Measurements from ENCODE around the gene PSENEN. TPM values are rescaled to one million over a fixed set of nuclear protein-coding genes. Genes with fewer than 3 reads are reported as not detected.
"Not testable (repeated sequence)": the region's sequence is repeated elsewhere in the genome, so short reads cannot be mapped to it uniquely, and the experiment has no call there.

PSENEN gene
- total RNA-seq, 1 experiment from 2014 or later, result 108 TPM

- DNase-seq (ENCODE audit: low read depth), result no peak
These were observed 6.6 kb downstream of the PSENEN start for GRCh38 chr19:35751839-35752745.

DNA sequence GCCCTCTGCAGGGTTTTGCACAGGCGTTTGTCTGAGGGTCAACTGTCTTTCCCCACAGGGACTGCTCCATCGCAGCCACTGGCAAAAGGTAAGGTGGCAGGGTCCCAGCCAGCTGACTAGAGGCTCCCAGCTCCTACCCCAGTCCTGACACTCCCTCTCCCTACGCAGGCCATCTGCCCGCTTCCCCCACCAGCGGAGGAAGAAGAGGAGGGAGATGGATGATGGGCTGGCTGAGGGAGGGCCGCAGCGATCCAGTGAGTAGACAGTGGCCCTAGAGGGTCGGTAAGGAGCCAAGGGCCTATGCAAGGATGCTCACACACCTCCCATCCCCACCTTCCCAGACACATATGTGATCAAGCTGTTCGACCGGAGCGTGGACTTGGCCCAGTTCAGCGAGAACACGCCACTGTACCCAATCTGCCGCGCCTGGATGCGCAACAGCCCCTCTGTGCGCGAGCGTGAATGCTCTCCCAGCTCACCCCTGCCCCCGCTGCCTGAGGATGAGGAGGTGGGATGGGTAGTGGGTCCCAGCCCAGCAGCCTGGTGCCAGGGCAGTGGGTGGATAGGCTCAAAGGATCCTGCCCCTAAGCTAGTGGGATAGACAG is 7.4 kb downstream of the PSENEN start:
- no peak for DNase-seq (ENCODE audit: low read depth)

DNA sequence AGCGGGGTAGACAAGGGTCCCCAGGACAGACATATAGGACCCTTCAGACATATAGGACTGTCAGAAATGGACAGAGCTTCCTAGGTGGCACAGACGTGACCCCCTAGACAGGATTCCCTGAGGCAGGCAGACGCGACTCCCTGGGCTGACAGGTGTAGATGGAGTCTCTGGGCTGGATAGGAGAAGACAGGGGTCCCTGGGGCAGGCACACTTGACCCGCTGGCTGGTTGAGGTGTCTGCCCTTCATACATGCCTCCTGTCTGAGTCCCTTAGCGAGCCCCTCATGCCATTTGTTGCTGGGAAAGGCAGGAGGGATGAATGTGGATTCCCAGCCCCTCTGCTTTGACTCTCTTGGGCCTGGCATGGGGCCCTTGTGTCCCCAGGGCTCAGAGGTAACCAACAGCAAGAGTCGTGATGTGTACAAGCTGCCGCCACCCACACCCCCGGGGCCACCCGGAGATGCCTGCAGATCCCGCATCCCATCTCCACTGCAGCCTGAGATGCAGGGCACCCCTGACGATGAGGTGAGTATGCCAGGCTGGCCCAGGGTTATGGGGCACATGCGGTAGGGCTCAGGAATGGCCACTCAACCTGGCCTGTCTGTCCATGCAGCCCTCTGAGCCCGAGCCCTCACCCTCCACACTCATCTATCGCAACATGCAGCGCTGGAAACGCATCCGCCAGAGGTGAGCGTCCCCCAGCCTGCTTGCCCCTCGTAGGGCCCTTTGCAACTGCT is 8.4 kb downstream of the PSENEN start:
- DNase-seq (ENCODE audit: low read depth), result no peak

GRCh38 chr19:35754370-35755130 is 9.1 kb downstream of the PSENEN start:
- DNase-seq (ENCODE audit: low read depth), result no peak

- DNase-seq (ENCODE audit: low read depth), result no peak
These were observed 9.7 kb downstream of the PSENEN start for GRCh38 chr19:35755131-35755549.

DNA sequence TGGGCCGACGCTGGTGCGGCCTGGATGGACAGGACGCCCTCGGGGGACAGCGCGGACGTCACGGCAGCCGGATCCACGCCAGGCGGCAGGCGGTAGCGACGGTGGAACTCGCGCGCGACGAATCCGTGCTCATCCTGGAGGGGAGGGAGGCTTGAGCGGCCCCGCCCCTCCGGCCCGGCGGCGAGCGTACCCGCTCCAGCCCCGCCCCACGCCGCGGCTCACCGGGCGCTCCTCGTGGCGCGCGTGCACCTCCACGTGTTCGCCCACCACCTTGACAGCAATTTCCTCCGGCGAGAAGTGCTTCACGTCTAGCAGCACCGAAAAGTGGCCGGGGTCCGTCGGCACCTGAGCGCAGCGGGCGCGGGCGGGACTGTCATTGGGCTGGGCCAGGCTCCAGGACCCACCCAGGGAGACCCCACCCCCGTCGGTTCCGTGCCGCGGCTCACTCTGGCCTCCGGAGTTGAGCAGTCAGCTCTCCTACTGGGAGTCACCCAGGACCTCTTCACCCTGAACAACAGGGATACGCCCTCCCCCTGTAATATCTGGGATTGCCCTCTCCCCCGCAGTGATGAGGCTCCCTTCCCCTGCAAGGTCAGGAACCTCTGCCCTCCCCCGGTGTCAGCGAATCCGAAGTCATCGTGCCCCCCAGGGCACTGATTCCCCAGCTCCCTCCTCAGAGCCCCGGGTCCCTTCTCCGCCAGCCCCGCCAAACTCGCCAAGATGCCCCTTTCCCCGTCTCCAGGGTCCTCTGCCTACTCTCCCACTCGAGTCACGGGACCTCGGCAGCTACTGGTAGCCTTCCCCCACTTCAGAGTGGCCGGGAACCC is 10.3 kb downstream of the PSENEN start:
- DNase-seq (ENCODE audit: low read depth), result no peak

DNA sequence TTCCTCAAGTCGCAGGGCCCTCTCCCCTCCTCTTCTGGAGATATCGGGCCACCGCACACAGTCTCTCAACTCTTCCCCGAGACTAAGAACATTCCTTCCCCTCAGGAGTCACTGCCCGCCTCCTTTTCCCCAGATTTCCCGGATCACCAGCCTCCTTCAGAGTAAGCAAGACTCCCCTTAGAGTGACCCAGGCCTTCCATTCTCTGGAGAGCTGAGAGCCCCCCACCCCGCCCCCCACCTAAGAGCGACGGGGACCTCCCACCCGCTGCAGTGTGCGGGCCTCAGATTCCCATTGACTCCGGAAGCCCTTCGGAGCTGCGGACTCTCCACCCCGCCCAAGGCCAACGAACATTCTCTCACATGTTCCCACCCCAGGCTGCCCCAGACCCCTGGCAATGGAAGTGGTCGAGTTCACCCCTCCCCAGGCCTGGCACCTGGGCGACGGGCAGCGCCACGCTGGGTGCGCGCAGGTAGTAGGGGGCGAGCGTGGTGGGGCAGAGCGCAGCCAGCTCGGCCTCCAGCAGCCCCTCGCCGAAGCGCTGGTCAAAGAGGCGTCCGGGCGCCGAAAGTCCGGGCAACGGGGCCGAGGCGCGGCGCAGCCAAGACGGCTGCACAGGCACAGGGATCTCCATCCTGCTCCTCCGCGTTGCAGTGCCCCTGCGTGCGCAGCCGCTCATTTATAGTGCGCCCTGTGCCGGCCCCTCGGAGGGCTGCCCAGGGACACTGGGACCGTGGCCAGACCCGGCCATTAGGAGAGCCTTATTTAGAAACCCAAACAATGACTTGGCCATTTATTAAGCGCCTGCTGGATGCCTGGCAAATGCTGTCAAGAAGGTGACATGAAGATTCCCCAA is 11.2 kb downstream of the PSENEN start, which contains the start of gene HSPB6:
TSS of gene HSPB6 (minus strand) at position 653 of the 854 bp plus-strand sequence. CDS start at position 632, 21 bp downstream.
- peak; percentile 30 for DNase-seq (ENCODE audit: low read depth)

- peak; percentile 83 for DNase-seq (ENCODE audit: low read depth)
These were observed 11.8 kb downstream of the PSENEN start for GRCh38 chr19:35757231-35757748.

DNA sequence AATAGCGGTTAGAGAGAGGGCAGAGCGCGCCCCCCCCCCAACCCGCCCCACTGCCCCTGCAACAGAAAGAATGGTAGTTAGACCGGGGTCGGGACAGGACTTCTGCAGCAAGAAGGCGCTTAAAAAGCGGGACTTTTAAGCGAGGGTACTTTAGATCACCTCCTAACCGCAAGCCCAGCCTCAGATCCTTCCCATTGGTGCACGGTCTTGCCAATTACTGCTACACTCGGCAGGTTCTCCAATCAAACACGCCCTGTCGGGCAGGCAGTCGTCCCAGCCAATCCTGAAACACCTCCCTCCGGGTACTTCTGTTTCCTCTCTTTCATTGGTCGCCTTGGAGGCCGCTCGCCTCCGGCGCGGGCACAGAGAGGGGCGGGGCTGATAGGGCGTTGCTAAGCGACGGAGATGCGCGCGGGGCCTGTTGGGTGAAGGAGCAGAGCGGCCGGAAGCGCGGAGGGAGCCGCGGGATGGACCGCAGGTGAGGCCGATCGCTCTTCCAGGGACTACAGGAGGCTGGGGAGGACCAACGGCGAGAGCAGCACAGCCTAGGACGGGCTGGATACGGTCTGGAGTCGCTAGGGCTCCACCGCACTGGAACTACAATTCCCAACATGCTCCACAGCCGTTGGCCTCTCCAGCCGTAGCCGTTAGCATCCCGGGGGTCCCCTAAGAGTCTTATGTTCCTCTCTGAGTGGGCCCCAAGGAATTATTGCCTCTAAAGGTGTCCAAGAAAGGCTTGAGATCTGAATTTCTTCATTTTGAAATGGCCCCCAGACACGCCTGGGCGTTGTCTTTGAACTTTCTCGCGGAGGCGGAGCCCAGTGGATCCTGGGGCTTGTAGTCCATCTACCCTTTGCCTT is 12.5 kb downstream of the PSENEN start, which contains the start of gene PROSER3:
TSS of gene PROSER3 (plus strand) at position 428 of the 860 bp plus-strand sequence. CDS start at position 468, 40 bp downstream.
- peak; percentile 99 for DNase-seq (ENCODE audit: low read depth)

- DNase-seq (ENCODE audit: low read depth), result no peak
These were observed 14.2 kb downstream of the PSENEN start for GRCh38 chr19:35759697-35760096.

- peak; percentile 79 for DNase-seq (ENCODE audit: low read depth)
These were observed 15.4 kb downstream of the PSENEN start for GRCh38 chr19:35760711-35761349.

GRCh38 chr19:35764432-35765315 is 19.2 kb downstream of the PSENEN start:
- no peak for DNase-seq (ENCODE audit: low read depth)

GRCh38 chr19:35766571-35767104 is 21.2 kb downstream of the PSENEN start:
- no peak for DNase-seq (ENCODE audit: low read depth)

DNA sequence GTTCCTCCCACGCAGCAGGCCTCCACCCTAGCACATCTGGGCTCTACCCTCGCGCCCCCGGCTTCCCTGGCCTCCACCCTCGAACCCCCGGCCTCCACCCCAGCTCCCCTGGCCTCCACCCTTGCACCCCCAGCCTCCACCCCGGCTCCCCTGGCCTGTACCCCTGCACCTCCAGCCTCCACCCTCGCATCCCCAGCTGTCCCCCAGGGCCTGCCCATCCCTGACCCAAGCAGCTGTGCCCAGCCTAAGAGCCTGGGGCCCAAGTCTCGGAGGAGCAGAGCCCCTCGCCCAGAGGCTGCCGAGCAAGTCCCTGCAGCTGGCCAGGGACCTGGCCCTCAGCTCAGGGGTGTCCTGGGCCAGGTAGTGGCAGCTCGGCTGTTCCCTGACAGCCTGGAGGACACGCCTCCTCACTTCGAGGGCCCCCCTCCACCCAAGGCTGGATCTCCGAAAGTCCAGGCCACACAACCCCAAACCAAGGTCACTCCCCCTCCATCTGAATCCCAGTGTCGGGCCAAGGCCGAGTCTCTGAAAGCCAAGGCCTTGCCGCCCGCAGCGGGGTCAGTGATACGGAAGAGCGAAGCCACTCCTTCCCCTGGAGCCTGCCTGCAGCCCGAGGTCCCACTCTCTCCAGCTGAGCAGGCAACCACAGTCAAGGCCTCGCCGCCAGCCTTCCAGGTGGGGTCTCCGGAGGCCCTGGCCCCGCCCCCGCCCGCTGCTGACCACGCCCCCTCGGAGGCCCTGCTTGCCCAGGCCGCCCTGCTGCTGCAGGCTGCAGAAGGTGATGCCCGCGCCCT is 22.0 kb downstream of the PSENEN start:
- DNase-seq (ENCODE audit: low read depth), result no peak

GRCh38 chr19:35768082-35768421 is 22.6 kb downstream of the PSENEN start:
- DNase-seq (ENCODE audit: low read depth), result no peak

DNA sequence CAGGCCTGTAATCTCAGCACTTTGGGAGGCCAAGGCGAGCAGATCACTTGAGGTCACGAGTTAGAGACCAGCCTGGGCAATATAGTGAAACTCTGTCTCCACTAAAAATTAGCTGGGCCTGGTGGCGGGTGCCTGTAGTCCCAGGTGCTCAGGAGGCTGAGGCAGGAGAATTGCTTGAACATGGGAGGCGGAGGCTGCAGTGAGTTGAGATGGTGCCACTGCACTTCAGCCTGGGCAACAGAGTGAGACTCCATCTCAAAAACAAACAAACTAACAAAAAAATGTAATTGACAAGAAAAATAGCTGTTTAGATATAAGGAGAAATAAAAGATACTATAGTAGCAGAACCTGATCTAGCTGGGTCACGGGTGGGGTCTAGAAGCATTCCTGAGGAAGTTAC is 26.9 kb downstream of the PSENEN start:
- DNase-seq (ENCODE audit: low read depth), result not testable (repeated sequence)

All from M059J (cell line).